Mucosa of descending colon (tissue), 3 donors: ENCODE data around the gene SETDB1. TPM values are rescaled to one million over a fixed set of nuclear protein-coding genes. Genes with fewer than 3 reads are reported as not detected.

Experiments
- ATAC-seq: fragments of 200-7000 bp; cut with Tn5 transposase; one replicate; pipeline ENCODE4 v1.9.1; 2020; ENCODE audit warnings: mild to moderate bottlenecking, moderate library complexity
- DNase-seq, 3 donors: peaks; one replicate each; pipeline ENCODE4 v3.0.0-alpha.2; 2020
- H3K36me3 ChIP-seq: fragments of 200-600 bp; one replicate; pipeline ENCODE4 v1.8.0; 2021; ENCODE audit warnings: low read depth, mild to moderate bottlenecking
- H3K4me1 ChIP-seq: fragments of 200-600 bp; one replicate; pipeline ENCODE4 v1.8.0; 2021; ENCODE audit warnings: low read depth, mild to moderate bottlenecking
- H3K4me3 ChIP-seq: fragments of 200-600 bp; one replicate; pipeline ENCODE4 v1.8.0; 2021; ENCODE audit warnings: mild to moderate bottlenecking
- H3K9me3 ChIP-seq: fragments of 200-600 bp; one replicate; pipeline ENCODE4 v1.8.0; 2021; ENCODE audit warnings: mild to moderate bottlenecking
- intact Hi-C, 2 donors: fragments of 100-400 bp; cut with DNase I in 1 of 2; cut with micrococcal nuclease in 1 of 2; formaldehyde crosslinking; loops; one replicate each; pipeline versions ENCODE4 v1.11.0 to v1.11.1; 2022; cut with DNase I, micrococcal nuclease
- total RNA-seq, 3 donors: library from RNA; stranded (reverse); fragmentation: NEBNext Ultra II Directional in 2 of 3; extraction: Animal tissue kit (Norgen Biotek cat#: 25700) in 2 of 3; gene quantifications; one replicate each; pipeline versions ENCODE4 v1.2.1 to v1.2.4, GENCODE V29; 2021 to 2023
- TF ChIP-seq, protein P1 (sequence below): fragments of 200-600 bp; IDR thresholded peaks from one replicate; pipeline ENCODE4 v1.8.0; 2022; ENCODE audit warnings: antibody characterized with exemption, mild to moderate bottlenecking
- donor health status: DM: no; HTN: no; CAD: no; lungs with moderate emphysema.
- donor health status: DM: no; HTN: no; CAD: no.
- donor health status: DM: no; HTN: yes; CAD: no.

SETDB1 gene
- total RNA-seq, 3 donors from 2014 or later, result 35.4 to 49.4 (median 42.8) TPM

DNA sequence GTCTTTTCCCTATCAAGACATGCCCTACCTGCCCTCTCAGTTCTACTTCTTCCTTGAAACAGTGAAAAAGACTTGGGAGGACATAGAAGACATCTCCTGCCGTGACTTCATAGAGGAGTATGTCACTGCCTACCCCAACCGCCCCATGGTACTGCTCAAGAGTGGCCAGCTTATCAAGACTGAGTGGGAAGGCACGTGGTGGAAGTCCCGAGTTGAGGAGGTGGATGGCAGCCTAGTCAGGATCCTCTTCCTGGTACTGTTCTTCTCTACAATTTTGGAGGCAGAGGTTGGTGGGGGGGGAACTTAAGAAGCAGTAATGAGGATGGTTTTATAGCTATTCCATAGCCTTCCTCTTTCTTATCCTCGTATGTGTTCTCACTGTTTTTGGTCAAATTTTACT is 18.7 kb downstream of the SETDB1 start:
- Histone ChIP-seq H3K4me1 (no peaks in the 10 kb centered on the region), H3K4me3 (no peak overlapping the region), H3K9me3 (no peaks in the 10 kb centered on the region), H3K36me3 (peaks cover 31% of the 10 kb centered on the region)
- intact Hi-C loops, result no loop called here
- DNase-seq (no peak), ATAC-seq (no peak)
- TF ChIP-seq, protein P1, sequence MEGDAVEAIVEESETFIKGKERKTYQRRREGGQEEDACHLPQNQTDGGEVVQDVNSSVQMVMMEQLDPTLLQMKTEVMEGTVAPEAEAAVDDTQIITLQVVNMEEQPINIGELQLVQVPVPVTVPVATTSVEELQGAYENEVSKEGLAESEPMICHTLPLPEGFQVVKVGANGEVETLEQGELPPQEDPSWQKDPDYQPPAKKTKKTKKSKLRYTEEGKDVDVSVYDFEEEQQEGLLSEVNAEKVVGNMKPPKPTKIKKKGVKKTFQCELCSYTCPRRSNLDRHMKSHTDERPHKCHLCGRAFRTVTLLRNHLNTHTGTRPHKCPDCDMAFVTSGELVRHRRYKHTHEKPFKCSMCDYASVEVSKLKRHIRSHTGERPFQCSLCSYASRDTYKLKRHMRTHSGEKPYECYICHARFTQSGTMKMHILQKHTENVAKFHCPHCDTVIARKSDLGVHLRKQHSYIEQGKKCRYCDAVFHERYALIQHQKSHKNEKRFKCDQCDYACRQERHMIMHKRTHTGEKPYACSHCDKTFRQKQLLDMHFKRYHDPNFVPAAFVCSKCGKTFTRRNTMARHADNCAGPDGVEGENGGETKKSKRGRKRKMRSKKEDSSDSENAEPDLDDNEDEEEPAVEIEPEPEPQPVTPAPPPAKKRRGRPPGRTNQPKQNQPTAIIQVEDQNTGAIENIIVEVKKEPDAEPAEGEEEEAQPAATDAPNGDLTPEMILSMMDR, result no peak

DNA sequence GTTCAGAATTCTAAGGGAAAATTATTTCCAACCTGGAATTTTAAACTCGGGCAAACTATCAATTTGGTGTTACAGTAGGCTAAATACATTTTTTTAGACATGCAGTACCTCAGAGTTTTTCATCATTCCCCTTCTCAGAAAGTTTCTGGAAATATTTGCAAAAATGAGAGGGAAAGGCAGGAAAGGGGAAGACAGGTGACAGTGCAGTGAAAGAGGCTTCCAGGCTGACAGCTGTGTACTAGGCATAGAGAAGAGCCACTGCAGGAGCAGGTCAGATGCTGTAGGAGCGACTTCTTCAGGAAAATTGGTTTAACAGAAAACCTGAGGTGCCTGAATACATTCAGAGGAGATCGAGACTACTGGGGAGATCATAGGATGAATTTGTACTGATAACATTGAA is 28.5 kb downstream of the SETDB1 start:
- TF ChIP-seq, protein P1, result no peak
- Histone ChIP-seq H3K36me3 (peaks cover 9% of the 10 kb centered on the region), H3K4me3 (no peak overlapping the region), H3K9me3 (no peaks in the 10 kb centered on the region), H3K4me1 (no peaks in the 10 kb centered on the region)
- intact Hi-C loops, result no loop called here
- DNase-seq (no peak), ATAC-seq (no peak)

DNA sequence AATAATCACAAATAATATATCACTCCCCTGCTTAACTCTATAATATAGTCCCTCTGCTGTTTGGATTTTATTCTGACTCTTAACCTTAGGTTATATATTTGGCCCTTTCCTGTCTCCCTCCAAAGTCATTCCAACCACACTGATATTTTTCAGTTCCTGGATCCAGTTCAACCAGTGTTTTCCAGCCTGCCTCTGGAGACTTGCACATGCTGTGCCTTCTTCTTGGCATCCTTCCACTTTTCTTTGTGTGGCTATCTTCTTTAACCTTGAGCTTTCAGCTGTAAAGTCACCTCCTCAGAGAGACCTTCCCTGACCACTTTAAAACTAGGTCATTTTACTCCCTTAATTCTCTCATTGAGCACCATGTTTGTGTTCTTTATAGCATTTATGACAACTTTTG is 29.1 kb downstream of the SETDB1 start:
- intact Hi-C loops, result no loop called here
- TF ChIP-seq, protein P1, result no peak
- H3K9me3 ChIP-seq, result no peaks in the 10 kb centered on the region
- DNase-seq (no peak), ATAC-seq (no peak)
- H3K4me1 ChIP-seq, result no peaks in the 10 kb centered on the region
- H3K36me3 ChIP-seq, result peaks cover 6% of the 10 kb centered on the region
- H3K4me3 ChIP-seq, result no peak overlapping the region

DNA sequence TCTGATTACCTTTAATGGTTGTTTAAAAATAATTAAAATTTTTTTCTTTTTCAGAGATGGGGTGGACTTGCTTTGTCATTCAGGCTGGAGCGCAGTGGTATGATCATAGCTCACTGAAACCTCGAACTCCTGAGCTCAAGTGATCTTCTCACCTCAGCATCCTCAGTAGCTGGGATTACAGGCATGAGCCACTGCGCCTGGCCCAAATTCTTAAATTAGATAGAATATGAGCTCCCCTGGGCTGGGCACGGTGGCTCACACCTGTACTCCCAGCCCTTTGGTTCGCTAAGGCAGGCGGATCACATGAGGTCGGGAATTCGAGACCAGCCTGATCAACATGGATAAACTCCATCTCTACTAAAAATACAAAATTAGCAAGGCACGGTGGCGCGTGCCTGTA is 31.5 kb downstream of the SETDB1 start:
- Histone ChIP-seq H3K4me1 (no peaks in the 10 kb centered on the region), H3K4me3 (no peak overlapping the region), H3K9me3 (no peaks in the 10 kb centered on the region), H3K36me3 (peaks cover 2% of the 10 kb centered on the region)
- TF ChIP-seq, protein P1, result no peak
- intact Hi-C loops, result no loop called here
- no peak for ATAC-seq
- DNase-seq, result no peak

DNA sequence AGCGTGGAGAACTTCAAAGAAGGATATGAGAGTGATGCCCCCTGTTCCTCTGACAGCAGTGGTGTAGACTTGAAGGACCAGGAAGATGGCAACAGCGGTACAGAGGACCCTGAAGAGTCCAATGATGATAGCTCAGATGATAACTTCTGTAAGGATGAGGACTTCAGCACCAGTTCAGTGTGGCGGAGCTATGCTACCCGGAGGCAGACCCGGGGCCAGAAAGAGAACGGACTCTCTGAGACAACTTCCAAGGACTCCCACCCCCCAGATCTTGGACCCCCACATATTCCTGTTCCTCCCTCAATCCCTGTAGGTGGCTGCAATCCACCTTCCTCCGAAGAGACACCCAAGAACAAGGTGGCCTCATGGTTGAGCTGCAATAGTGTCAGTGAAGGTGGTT is 34.5 kb downstream of the SETDB1 start:
- intact Hi-C loops, result no loop called here
- H3K4me1 ChIP-seq, result no peaks in the 10 kb centered on the region
- TF ChIP-seq, protein P1, result no peak
- H3K9me3 ChIP-seq, result no peaks in the 10 kb centered on the region
- ATAC-seq (no peak), DNase-seq (no peak)
- peaks cover 11% of the 10 kb centered on the region for H3K36me3 ChIP-seq
- no peak overlapping the region for H3K4me3 ChIP-seq

DNA sequence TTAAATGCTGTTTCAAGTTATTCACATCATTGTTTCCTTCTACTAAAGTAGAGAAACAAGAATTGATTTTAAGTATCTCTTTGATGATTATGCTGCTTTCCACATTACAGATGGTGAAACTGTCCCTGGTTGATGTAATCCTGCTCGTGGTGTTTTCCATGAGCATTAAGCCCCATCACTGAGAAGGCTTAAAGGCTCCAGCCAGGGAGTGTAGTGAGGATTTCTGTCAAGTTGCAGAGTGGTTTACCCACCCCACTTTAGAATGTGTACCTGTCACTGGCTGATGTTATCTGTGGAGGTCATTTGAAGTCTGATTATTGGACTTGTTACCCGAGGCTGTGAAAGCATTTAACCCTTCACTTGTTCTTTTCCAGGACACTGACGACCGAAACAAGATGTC is 35.6 kb downstream of the SETDB1 start:
- H3K4me1 ChIP-seq, result no peaks in the 10 kb centered on the region
- no peaks in the 10 kb centered on the region for H3K9me3 ChIP-seq
- no peak for DNase-seq
- no peak overlapping the region for H3K4me3 ChIP-seq
- no peak for ATAC-seq
- TF ChIP-seq, protein P1, result no peak
- intact Hi-C loops, result no loop called here
- peaks cover 15% of the 10 kb centered on the region for H3K36me3 ChIP-seq
